Caco-2 (cell line): ENCODE data around the gene MADCAM1. TPM values are rescaled to one million over a fixed set of nuclear protein-coding genes. Genes with fewer than 3 reads are reported as not detected.
A peak's percentile ranks its signal among the peaks of the same experiment; 100 is the strongest.

ENCODE experiments used
- BruUV-seq: library from RNA; stranded (reverse); fragments of 400-500 nt; replicated peaks from 2 replicates; lab custom pipeline; 2021; lab: Mats Ljungman, UMichigan
- CTCF ChIA-PET: fragments of 300-600 bp; sonication (Branson Sonifier 250); formaldehyde crosslinking; loops from one replicate; lab custom pipeline; 2022; ENCODE audit warnings: antibody characterized with exemption; lab: Charles Lee
- POLR2A ChIA-PET: fragments of 300-600 bp; sonication (Branson Sonifier 250); formaldehyde crosslinking; loops from one replicate; lab custom pipeline; 2022; ENCODE audit warnings: antibody characterized with exemption; lab: Charles Lee
- DNase-seq, 2 experiments: peaks; one replicate each; pipeline versions ENCODE4 v3.0.0 to v3.0.0-alpha.2; 2020 to 2022
- H3K27me3 ChIP-seq: replicated peaks from 2 replicates; pipeline ENCODE4 v1.6.0; 2011; ENCODE audit warnings: low read length; ENCODE audit not compliant: control insufficient read depth, insufficient read depth
- H3K36me3 ChIP-seq: 2 replicates; pipeline ENCODE4 v1.5.1; 2011; ENCODE audit warnings: low read length; ENCODE audit not compliant: control insufficient read depth, insufficient read depth
- H3K4me1 ChIP-seq: fragments of 250-450 bp; sonication (Bioruptor Pico); 2 replicates; pipeline ENCODE4 v1.5.1; 2020; ENCODE audit warnings: mild to moderate bottlenecking
- H3K4me3 ChIP-seq: 2 replicates; pipeline ENCODE4 v1.5.1; 2011; ENCODE audit warnings: low read depth, mild to moderate bottlenecking, control low read depth, low read length
- H3K9me3 ChIP-seq: fragments of 250-450 bp; sonication (Bioruptor Pico); 2 replicates; pipeline ENCODE4 v1.5.1; 2020; ENCODE audit warnings: mild to moderate bottlenecking, moderate library complexity
- H3K27ac Mint-ChIP-seq: one replicate; pipeline ENCODE4 v1.8.0; 2022; ENCODE audit warnings: mixed read lengths; ENCODE audit not compliant: unreplicated experiment
- H3K27me3 Mint-ChIP-seq: one replicate; pipeline ENCODE4 v1.8.0; 2022; ENCODE audit warnings: mixed read lengths; ENCODE audit not compliant: insufficient read depth, unreplicated experiment
- H3K36me3 Mint-ChIP-seq: one replicate; pipeline ENCODE4 v1.8.0; 2022; ENCODE audit warnings: mild to moderate bottlenecking, mixed read lengths; ENCODE audit not compliant: insufficient read depth, unreplicated experiment
- H3K4me1 Mint-ChIP-seq: one replicate; pipeline ENCODE4 v1.8.0; 2022; ENCODE audit warnings: low read depth, mixed read lengths; ENCODE audit not compliant: unreplicated experiment
- H3K4me3 Mint-ChIP-seq: one replicate; pipeline ENCODE4 v1.8.0; 2022; ENCODE audit warnings: mild to moderate bottlenecking, moderate library complexity, mixed read lengths; ENCODE audit not compliant: unreplicated experiment
- H3K9me3 Mint-ChIP-seq: one replicate; pipeline ENCODE4 v1.8.0; 2022; ENCODE audit warnings: mixed read lengths; ENCODE audit not compliant: unreplicated experiment
- intact Hi-C: fragments of 100-400 bp; cut with micrococcal nuclease; formaldehyde crosslinking; loops from one replicate; pipeline ENCODE4 v1.10.0; 2022; ENCODE audit not compliant: unreplicated experiment
- total RNA-seq: library from RNA; stranded (reverse); gene quantifications from 2 replicates; pipeline ENCODE4 v1.2.3, GENCODE V29; 2022
- TF ChIP-seq, protein P1 (sequence below), 2 experiments: fragments of 200-600 bp in 1 of 2; IDR thresholded peaks; 1 replicate in 1 of 2; 2 replicates in 1 of 2; pipeline versions ENCODE4 v1.5.1 to v1.8.0; 2011 to 2022; ENCODE audit warnings: antibody characterized with exemption in 1 of 2, control low read depth in 1 of 2, inconsistent platforms in 1 of 2, low read depth in 1 of 2, low read length in 1 of 2, mild to moderate bottlenecking in 1 of 2, moderate library complexity in 1 of 2; ENCODE audit not compliant: insufficient read depth in 1 of 2, severe bottlenecking in 1 of 2, unreplicated experiment in 1 of 2

Gene MADCAM1
- total RNA-seq, 1 experiment from 2014 or later = 0.73 TPM

DNA sequence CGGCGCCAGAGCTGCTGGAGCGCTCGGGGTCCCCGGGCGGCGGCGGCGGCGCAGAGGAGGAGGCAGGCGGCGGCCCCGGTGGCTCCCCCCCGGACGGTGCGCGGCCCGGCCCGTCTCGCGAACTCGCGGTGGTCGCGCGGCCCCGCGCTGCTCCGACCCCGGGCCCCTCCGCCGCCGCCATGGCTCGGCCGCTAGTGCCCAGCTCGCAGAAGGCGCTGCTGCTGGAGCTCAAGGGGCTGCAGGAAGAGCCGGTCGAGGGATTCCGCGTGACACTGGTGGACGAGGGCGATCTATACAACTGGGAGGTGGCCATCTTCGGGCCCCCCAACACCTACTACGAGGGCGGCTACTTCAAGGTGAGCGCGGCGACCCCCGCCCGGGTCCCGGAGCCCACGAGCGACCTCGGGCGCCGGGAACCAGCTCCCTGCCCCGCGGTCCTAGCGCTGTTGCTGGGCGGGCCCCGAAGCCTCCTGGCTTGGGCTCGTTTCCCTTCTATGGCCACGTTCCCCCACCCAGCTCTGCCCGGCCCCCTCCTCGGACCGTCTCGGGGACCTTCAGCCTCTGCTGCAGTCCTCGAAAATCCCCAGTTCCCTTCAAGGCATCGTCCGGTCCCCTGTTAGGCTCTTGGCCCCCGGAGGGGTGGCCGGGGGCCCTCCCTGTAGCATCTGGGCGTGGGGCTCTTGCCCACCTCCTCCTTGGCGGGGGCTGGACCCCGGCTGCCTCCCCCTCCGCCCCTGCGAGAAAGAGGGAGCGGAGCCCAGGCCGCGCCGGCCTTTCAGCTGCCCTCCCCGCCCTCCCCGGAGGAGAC is 35.7 kb downstream of the MADCAM1 start, which contains the start of gene CDC34:
CDC34 (plus strand) TSS at position 8 of the 808 bp plus-strand sequence; CDS start at position 180, 172 bp downstream.
- H3K27me3 ChIP-seq = no peaks in the 10 kb centered on the region
- CTCF ChIA-PET = interaction anchor here (0.9 to 3.1 kb wide), 5 partner anchors 22 to 147 kb away, joined by 3 to 28 read pairs (median 3); no protein-coding TSS in a partner anchor
- H3K4me3 Mint-ChIP-seq = peak within 1 kb of the TSS; percentile 82
- H3K27me3 Mint-ChIP-seq = no peaks in the 10 kb centered on the region
- H3K27ac Mint-ChIP-seq = peak within 1 kb of the TSS; percentile 72
- H3K36me3 Mint-ChIP-seq = peaks cover 21% of the 10 kb centered on the region
- POLR2A ChIA-PET = interaction anchor here (0.8 to 1.9 kb wide), 4 partner anchors 15 to 102 kb away, joined by 3 to 9 read pairs (median 4); partner anchors contain the start of gene TPGS1
- intact Hi-C loops = loop anchor here (2.0 to 5.0 kb wide), 2 partner anchors 25 to 40 kb away; partner anchors contain the start of genes BSG and TPGS1
- no TSS peak for BruUV-seq
- H3K9me3 ChIP-seq = no peaks in the 10 kb centered on the region
- H3K9me3 Mint-ChIP-seq = no peaks in the 10 kb centered on the region
- TF ChIP-seq, protein P1, sequence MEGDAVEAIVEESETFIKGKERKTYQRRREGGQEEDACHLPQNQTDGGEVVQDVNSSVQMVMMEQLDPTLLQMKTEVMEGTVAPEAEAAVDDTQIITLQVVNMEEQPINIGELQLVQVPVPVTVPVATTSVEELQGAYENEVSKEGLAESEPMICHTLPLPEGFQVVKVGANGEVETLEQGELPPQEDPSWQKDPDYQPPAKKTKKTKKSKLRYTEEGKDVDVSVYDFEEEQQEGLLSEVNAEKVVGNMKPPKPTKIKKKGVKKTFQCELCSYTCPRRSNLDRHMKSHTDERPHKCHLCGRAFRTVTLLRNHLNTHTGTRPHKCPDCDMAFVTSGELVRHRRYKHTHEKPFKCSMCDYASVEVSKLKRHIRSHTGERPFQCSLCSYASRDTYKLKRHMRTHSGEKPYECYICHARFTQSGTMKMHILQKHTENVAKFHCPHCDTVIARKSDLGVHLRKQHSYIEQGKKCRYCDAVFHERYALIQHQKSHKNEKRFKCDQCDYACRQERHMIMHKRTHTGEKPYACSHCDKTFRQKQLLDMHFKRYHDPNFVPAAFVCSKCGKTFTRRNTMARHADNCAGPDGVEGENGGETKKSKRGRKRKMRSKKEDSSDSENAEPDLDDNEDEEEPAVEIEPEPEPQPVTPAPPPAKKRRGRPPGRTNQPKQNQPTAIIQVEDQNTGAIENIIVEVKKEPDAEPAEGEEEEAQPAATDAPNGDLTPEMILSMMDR (IDR thresholded peaks at IDR 0.05; ENCODE audit: insufficient read depth in 1 of 2, low read depth in 1 of 2, low read length in 1 of 2, severe bottlenecking in 1 of 2, unreplicated experiment in 1 of 2) = no peak
- H3K4me1 Mint-ChIP-seq = peaks cover 6% of the 10 kb centered on the region
- H3K4me1 ChIP-seq = peaks cover 30% of the 10 kb centered on the region
- peak within 1 kb of the TSS; percentile 94 for H3K4me3 ChIP-seq
- peaks cover 1% of the 10 kb centered on the region; the same call in 1 of the 2 replicates for H3K36me3 ChIP-seq
- no peak for DNase-seq

DNA sequence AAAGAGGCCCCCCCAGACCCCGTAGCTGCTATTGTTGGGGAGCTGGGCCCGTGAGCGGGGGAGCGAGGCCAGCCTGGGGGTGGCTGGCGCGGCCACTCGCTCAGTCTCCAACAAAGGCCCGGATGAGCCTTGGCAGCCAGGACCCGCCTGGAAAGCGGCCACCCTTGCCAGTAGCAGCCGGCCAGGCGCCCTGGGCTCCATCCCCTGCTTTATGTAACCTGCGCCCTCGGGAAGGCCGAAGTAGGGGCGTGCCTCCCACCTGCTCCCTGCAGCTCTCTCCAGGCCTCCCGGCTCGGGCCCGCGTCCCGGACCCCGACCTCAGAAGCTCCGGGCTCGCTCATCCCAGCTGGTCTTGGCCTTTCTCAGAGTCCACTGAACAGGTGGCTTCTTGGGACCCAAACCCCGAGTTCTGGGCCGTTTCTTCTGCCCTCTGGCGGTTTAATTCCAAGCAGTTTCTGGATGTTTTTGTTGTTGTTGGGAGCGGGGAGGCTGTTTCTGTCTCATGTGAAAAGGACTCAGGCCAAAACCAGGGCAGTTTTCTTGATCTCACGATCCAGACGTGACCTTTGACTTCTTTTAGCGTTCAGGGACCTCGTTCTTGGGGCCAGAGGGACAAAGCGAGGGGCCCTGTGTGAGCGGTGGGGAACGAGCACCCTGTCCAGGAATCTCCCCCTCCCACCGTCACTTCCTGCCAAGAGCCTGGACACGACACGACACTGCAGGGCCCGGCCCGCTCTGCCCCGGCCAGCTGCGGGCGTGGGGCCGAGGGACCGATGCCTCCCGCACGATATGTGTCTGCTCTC is 36.5 kb downstream of the MADCAM1 start:
- H3K27ac Mint-ChIP-seq = peak overlapping the region; percentile 72
- Histone ChIP-seq H3K4me3 (peak overlapping the region; percentile 94), H3K9me3 (no peaks in the 10 kb centered on the region), H3K27me3 (no peaks in the 10 kb centered on the region), H3K4me1 (peaks cover 29% of the 10 kb centered on the region), H3K36me3 (peaks cover 1% of the 10 kb centered on the region; the same call in 1 of the 2 replicates)
- H3K27me3 Mint-ChIP-seq = no peaks in the 10 kb centered on the region
- TF ChIP-seq, protein P1 (IDR thresholded peaks at IDR 0.05; ENCODE audit: insufficient read depth in 1 of 2, low read depth in 1 of 2, low read length in 1 of 2, severe bottlenecking in 1 of 2, unreplicated experiment in 1 of 2) = peak; percentile 33 to 34
- peaks cover 21% of the 10 kb centered on the region for H3K36me3 Mint-ChIP-seq
- peaks cover 6% of the 10 kb centered on the region for H3K4me1 Mint-ChIP-seq
- POLR2A ChIA-PET = interaction anchor here (0.5 to 1.7 kb wide), 4 partner anchors 9 to 49 kb away, joined by 3 to 9 read pairs (median 4); partner anchors contain the start of gene TPGS1
- H3K9me3 Mint-ChIP-seq = no peaks in the 10 kb centered on the region
- peak overlapping the region; percentile 82 for H3K4me3 Mint-ChIP-seq
- no TSS peak for BruUV-seq
- CTCF ChIA-PET = interaction anchor here (0.9 to 3.1 kb wide), 5 partner anchors 22 to 148 kb away, joined by 3 to 28 read pairs (median 3); no protein-coding TSS in a partner anchor
- intact Hi-C loops = loop anchor here (2.0 to 5.0 kb wide), 2 partner anchors 26 to 40 kb away; partner anchors contain the start of genes BSG and TPGS1
- DNase-seq = peak; percentile 59 to 60
